ENCODE results near the gene GRPEL1. TPM values are rescaled to one million over a fixed set of nuclear protein-coding genes. Genes with fewer than 3 reads are reported as not detected.

Gene GRPEL1
- total RNA-seq, 1 donor from 2014 or later = 31.4 TPM

DNA sequence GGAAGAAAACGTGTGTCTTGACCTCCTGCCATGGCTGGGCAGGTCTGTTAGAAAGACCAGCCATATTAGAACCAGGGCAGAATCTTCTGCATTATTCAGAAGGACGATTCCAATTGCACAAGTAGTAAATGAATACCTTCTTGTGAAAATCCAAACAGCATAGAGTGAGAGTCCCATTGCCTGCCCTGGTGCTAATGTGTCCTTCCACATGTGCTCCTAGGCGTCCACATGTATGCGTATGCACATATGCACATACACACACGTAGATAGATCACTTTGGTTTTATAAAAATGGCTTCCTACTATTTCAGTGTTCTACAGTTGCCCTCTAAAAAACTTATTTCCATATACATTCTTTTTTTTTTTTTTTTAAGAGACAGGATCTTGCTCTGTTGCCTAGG, 10.2 kb upstream of the GRPEL1 start:
- Mint-ChIP-seq H3K27me3 (no peaks in the 10 kb centered on the region), H3K4me3 (no peak overlapping the region), H3K27ac (no peak overlapping the region), H3K4me1 (ENCODE audit: unreplicated experiment) (no peaks in the 10 kb centered on the region), H3K9me3 (peaks cover 6% of the 10 kb centered on the region), H3K36me3 (no peaks in the 10 kb centered on the region)
- TF ChIP-seq, protein P1, sequence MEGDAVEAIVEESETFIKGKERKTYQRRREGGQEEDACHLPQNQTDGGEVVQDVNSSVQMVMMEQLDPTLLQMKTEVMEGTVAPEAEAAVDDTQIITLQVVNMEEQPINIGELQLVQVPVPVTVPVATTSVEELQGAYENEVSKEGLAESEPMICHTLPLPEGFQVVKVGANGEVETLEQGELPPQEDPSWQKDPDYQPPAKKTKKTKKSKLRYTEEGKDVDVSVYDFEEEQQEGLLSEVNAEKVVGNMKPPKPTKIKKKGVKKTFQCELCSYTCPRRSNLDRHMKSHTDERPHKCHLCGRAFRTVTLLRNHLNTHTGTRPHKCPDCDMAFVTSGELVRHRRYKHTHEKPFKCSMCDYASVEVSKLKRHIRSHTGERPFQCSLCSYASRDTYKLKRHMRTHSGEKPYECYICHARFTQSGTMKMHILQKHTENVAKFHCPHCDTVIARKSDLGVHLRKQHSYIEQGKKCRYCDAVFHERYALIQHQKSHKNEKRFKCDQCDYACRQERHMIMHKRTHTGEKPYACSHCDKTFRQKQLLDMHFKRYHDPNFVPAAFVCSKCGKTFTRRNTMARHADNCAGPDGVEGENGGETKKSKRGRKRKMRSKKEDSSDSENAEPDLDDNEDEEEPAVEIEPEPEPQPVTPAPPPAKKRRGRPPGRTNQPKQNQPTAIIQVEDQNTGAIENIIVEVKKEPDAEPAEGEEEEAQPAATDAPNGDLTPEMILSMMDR (conservative IDR thresholded peaks at IDR 0.05) = no peak
- no peak for DNase-seq (ENCODE audit: extremely low spot score, unreplicated experiment)

DNA sequence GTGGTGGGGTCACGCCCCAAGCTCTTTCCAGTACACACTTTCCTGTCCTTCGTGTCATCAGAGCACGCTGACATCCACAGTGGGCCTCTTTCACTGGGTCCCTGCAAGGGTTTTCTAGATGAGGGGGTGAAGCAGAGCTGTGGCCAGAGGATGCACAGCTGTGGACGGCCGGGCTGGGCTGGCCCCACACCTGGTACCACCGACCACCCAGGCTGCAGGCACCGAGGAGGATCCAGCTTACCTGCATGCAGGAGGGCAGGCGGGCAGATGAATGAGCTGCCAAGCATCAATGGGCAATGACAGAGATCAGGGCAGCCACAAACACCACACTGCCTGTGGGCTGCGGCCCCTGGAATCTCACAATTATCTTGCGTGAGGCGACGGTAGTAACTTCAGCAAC, 9.5 kb upstream of the GRPEL1 start:
- no peak overlapping the region for H3K27ac Mint-ChIP-seq
- H3K9me3 Mint-ChIP-seq = peaks cover 6% of the 10 kb centered on the region
- H3K4me1 Mint-ChIP-seq (ENCODE audit: unreplicated experiment) = no peaks in the 10 kb centered on the region
- H3K27me3 Mint-ChIP-seq = no peaks in the 10 kb centered on the region
- no peak overlapping the region for H3K4me3 Mint-ChIP-seq
- H3K36me3 Mint-ChIP-seq = no peaks in the 10 kb centered on the region
- TF ChIP-seq, protein P1 (conservative IDR thresholded peaks at IDR 0.05) = no peak
- DNase-seq (ENCODE audit: extremely low spot score, unreplicated experiment) = no peak

DNA sequence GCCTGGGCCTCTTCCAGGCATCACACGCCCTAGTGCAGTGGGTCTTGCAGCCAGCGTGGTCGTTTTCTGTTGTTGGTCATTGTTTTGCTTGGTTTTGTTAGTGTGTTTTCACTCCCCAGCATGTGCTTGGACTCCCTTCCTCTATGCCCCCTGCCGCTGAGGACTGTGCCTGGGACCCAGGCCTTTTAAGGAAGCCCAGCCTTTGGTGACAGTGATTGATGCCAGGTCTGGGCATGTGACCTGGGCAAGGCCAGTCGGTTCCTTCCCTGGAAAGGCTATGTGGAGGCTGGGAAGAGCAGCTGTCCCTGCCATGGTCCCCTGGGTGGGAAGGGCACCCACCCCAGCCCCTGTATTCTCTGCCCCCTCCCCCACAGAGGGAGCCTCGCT, 8.8 kb upstream of the GRPEL1 start:
- H3K27me3 Mint-ChIP-seq = no peaks in the 10 kb centered on the region
- H3K27ac Mint-ChIP-seq = no peak overlapping the region
- TF ChIP-seq, protein P1 (conservative IDR thresholded peaks at IDR 0.05) = no peak
- DNase-seq (ENCODE audit: extremely low spot score, unreplicated experiment) = no peak
- H3K4me1 Mint-ChIP-seq (ENCODE audit: unreplicated experiment) = no peaks in the 10 kb centered on the region
- H3K4me3 Mint-ChIP-seq = no peak overlapping the region
- no peaks in the 10 kb centered on the region for H3K36me3 Mint-ChIP-seq
- H3K9me3 Mint-ChIP-seq = peaks cover 6% of the 10 kb centered on the region

DNA sequence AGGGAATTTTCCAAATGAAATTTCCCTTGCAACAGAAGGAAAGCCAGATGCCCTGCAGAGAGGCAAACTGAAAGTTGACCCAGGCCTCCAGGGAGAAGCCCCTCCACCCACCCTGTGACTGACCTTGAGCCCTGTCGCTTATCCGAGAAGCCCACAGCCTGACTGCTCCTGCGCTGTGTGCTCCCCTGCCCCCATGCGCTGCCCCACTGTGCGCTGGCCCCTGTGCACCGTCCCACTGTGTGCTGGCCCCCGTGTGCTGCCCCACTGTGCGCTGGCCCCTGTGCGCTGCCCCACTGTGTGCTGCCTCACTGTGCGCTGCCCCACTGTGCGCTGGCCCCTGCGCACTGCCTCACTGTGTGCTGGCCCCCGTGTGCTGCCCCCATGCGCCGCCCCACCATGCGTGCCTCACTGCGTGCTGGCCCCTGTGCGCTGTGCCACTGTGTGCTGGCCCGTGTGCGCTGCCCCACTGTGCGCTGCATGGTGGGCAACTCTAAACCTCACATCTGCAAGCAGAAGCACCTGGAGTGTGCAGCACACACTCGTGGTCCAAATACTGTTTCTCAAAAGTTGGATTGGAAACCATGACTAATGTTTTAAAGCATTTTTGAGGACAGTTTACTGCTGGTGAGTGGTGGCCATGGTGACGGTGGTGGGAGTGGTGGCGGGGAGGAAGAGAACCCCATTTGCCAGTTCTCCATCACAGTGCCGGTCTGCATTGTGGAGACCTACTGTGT, 8.3 kb upstream of the GRPEL1 start:
- no peak overlapping the region for H3K4me3 Mint-ChIP-seq
- H3K36me3 Mint-ChIP-seq = no peaks in the 10 kb centered on the region
- peaks cover 6% of the 10 kb centered on the region for H3K9me3 Mint-ChIP-seq
- no peaks in the 10 kb centered on the region for H3K4me1 Mint-ChIP-seq (ENCODE audit: unreplicated experiment)
- no peaks in the 10 kb centered on the region for H3K27me3 Mint-ChIP-seq
- DNase-seq (ENCODE audit: extremely low spot score, unreplicated experiment) = no peak
- TF ChIP-seq, protein P1 (conservative IDR thresholded peaks at IDR 0.05) = no peak
- H3K27ac Mint-ChIP-seq = no peak overlapping the region

DNA sequence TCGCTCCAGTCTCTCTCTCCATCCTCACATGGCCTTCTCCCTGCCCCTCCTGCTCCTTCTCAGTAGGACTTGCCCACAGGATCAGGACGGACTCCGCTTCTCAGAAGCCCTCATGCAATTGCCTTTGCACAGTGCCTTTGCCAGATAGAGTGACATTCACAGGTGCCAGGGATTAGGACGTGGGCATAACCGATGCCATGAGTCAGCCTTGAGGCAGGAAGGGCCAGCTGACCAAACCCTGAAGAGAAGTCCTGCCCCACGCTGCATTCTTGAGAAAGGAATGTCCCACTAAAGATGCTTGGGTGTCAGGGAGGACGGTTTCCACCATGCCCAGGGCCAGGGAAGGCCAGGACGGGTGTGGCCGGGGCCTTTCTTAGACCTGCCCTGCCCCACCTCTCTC, 6.6 kb upstream of the GRPEL1 start:
- Mint-ChIP-seq H3K4me3 (no peak overlapping the region), H3K36me3 (no peaks in the 10 kb centered on the region), H3K4me1 (ENCODE audit: unreplicated experiment) (peaks cover 6% of the 10 kb centered on the region), H3K27ac (no peak overlapping the region), H3K9me3 (no peaks in the 10 kb centered on the region), H3K27me3 (peaks cover 3% of the 10 kb centered on the region)
- DNase-seq (ENCODE audit: extremely low spot score, unreplicated experiment) = no peak
- TF ChIP-seq, protein P1 (conservative IDR thresholded peaks at IDR 0.05) = no peak
